ENCODE results near the gene ZNF670. TPM values are rescaled to one million over a fixed set of nuclear protein-coding genes. Genes with fewer than 3 reads are reported as not detected.
"Not testable (repeated sequence)": the region's sequence is repeated elsewhere in the genome, so short reads cannot be mapped to it uniquely, and the experiment has no call there.

Gene ZNF670
- total RNA-seq, 1 donor from 2014 or later, result 13.0 TPM

DNA sequence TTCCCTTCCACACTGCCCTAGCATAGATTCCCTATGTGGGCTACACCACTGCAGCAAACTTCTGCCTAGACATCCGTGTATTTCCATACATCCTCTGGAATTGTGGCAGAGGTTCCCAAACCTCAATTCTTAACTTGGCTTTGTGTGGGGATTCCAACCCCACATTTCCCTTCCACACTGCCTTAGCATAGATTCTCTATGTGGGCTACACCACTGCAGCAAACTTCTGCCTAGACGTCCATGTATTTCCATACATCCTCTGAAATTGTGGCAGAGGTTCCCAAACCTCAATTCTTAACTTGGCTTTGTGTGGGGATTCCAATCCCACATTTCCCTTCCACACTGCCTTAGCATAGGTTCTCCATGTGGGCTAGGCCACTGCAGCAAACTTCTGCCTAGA, 31.4 kb downstream of the ZNF670 start:
- Mint-ChIP-seq H3K27me3 (no peaks in the 10 kb centered on the region), H3K9me3 (ENCODE audit: low read depth) (peaks cover 71% of the 10 kb centered on the region), H3K4me1 (ENCODE audit: low read depth) (no peaks in the 10 kb centered on the region), H3K4me3 (ENCODE audit: low read depth) (no peak overlapping the region), H3K27ac (peak overlapping the region; percentile 56), H3K36me3 (ENCODE audit: insufficient read depth) (peaks cover 77% of the 10 kb centered on the region)
- no peak for DNase-seq (ENCODE audit: low spot score, unreplicated experiment)
- TF ChIP-seq CTCF (IDR thresholded peaks at IDR 0.05; ENCODE audit: unreplicated experiment), result no peak

DNA sequence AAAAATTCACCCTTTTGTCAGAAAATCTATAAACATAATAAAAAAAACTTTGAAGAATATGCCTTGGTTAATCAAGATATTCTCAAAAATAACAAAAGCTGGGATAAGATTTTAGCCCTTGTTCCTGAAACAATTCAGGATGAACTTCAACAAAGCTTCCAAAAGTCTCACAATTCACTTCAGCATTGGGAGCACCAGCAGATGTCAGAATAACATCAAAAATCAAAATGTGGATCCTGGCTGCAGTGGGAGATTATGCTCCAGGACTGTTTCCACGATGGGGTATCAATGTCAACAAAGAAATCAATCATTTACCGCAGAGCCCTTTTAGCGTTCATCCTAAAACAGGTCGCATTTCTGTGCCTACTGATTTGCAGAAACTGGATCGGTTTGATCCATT, 35.2 kb downstream of the ZNF670 start:
- DNase-seq (ENCODE audit: low spot score, unreplicated experiment), result no peak
- no peaks in the 10 kb centered on the region for H3K4me1 Mint-ChIP-seq (ENCODE audit: low read depth)
- H3K27ac Mint-ChIP-seq, result no peak overlapping the region
- peaks cover 58% of the 10 kb centered on the region for H3K9me3 Mint-ChIP-seq (ENCODE audit: low read depth)
- peaks cover 85% of the 10 kb centered on the region for H3K36me3 Mint-ChIP-seq (ENCODE audit: insufficient read depth)
- H3K27me3 Mint-ChIP-seq, result no peaks in the 10 kb centered on the region
- no peak overlapping the region for H3K4me3 Mint-ChIP-seq (ENCODE audit: low read depth)
- no peak for TF ChIP-seq CTCF (IDR thresholded peaks at IDR 0.05; ENCODE audit: unreplicated experiment)

GRCh38 chr1:247037511-247038320, 40.9 kb downstream of the ZNF670 start:
- no peak for DNase-seq (ENCODE audit: low spot score, unreplicated experiment)
- no peak overlapping the region for H3K27ac Mint-ChIP-seq
- no peak for TF ChIP-seq CTCF (IDR thresholded peaks at IDR 0.05; ENCODE audit: unreplicated experiment)
- peaks cover 87% of the 10 kb centered on the region for H3K36me3 Mint-ChIP-seq (ENCODE audit: insufficient read depth)
- H3K4me1 Mint-ChIP-seq (ENCODE audit: low read depth), result no peaks in the 10 kb centered on the region
- no peaks in the 10 kb centered on the region for H3K27me3 Mint-ChIP-seq
- H3K9me3 Mint-ChIP-seq (ENCODE audit: low read depth), result peaks cover 60% of the 10 kb centered on the region
- no peak overlapping the region for H3K4me3 Mint-ChIP-seq (ENCODE audit: low read depth)

GRCh38 chr1:247032306-247032705, 46.3 kb downstream of the ZNF670 start:
- not testable (repeated sequence) for H3K4me3 Mint-ChIP-seq (ENCODE audit: low read depth); H3K4me1 Mint-ChIP-seq (ENCODE audit: low read depth); H3K27me3 Mint-ChIP-seq; DNase-seq (ENCODE audit: low spot score, unreplicated experiment); H3K27ac Mint-ChIP-seq
- peaks cover 47% of the 10 kb centered on the region for H3K9me3 Mint-ChIP-seq (ENCODE audit: low read depth)
- H3K36me3 Mint-ChIP-seq (ENCODE audit: insufficient read depth), result peaks cover 44% of the 10 kb centered on the region

Other genes with a start within 250 kb of the ZNF670 start
- gene AHCTF1, start 146.9 kb downstream of the ZNF670 start, total RNA-seq, result 38.2 and 42.8 TPM in 2 replicates
- 14.2 and 15.1 TPM in 2 replicates for gene ZNF695, start 70.8 kb downstream of the ZNF670 start, total RNA-seq
- gene ZNF669, start 25.5 kb upstream of the ZNF670 start, total RNA-seq, result 19.7 and 21.8 TPM in 2 replicates
- gene ZNF124, start 93.2 kb upstream of the ZNF670 start, total RNA-seq, result 233 and 273 TPM in 2 replicates
- not detected in 2 replicates for gene VN1R5, start 177.3 kb upstream of the ZNF670 start, total RNA-seq

Data from progenitor cell of endocrine pancreas (in vitro differentiated cells).